SK-N-SH (cell line): ENCODE data around the gene SYT1. TPM values are rescaled to one million over a fixed set of nuclear protein-coding genes. Genes with fewer than 3 reads are reported as not detected.

Source experiments
- CTCF ChIA-PET: fragments of 300-600, 350-600 bp; formaldehyde crosslinking; extraction: SDS; loops from one replicate; lab custom pipeline; 2021; lab: Yijun Ruan, JAX
- POLR2A ChIA-PET: fragments of 350-600 bp; sonication (Branson Sonifier 250); formaldehyde crosslinking; extraction: SDS; loops from one replicate; lab custom pipeline; 2020; ENCODE audit warnings: antibody characterized with exemption, inconsistent platforms; lab: Yijun Ruan, JAX
- DNase-seq: peaks from one replicate; pipeline ENCODE4 v3.0.0; 2012
- H2AFZ ChIP-seq: fragments of 200-600 bp; sonication (generic); 2 replicates; pipeline ENCODE4 v1.8.1; 2016; ENCODE audit warnings: antibody characterized with exemption, mild to moderate bottlenecking, low read depth
- H3F3A ChIP-seq: fragments of 200-600 bp; sonication (generic); replicated peaks from 2 replicates; pipeline ENCODE3; 2016; ENCODE audit warnings: antibody characterized with exemption, mild to moderate bottlenecking; ENCODE audit not compliant: insufficient read depth
- H3K27ac ChIP-seq, 2 experiments: fragments of 200-500 bp in 1 of 2; fragments of 200-600 bp in 1 of 2; sonication (Bioruptor generic) in 1 of 2; sonication (generic), shearing (Covaris generic) in 1 of 2; 2 replicates each; pipeline versions ENCODE4 v1.5.1 to v1.6.1; 2014 to 2016; ENCODE audit warnings: low read depth in 2 of 2, inconsistent platforms in 1 of 2, low read length in 1 of 2, mild to moderate bottlenecking in 1 of 2, mixed read lengths in 1 of 2
- H3K27me3 ChIP-seq: fragments of 200-600 bp; sonication (generic), shearing (Covaris generic); 2 replicates; pipeline ENCODE4 v1.6.1; 2016; ENCODE audit warnings: mixed run types; ENCODE audit not compliant: insufficient read depth
- H3K36me3 ChIP-seq, 2 experiments: fragments of 200-500 bp in 1 of 2; fragments of 200-600 bp in 1 of 2; sonication (Bioruptor generic) in 1 of 2; sonication (generic) in 1 of 2; replicated peaks in 1 of 2; 2 replicates each; pipeline versions ENCODE3 to v1.5.1; 2014 to 2016; ENCODE audit warnings: low read length in 1 of 2, mild to moderate bottlenecking in 1 of 2; ENCODE audit not compliant: insufficient read depth in 2 of 2, control insufficient read depth in 1 of 2
- H3K4me1 ChIP-seq, 2 experiments: fragments of 200-500 bp in 1 of 2; fragments of 200-600 bp in 1 of 2; sonication (Bioruptor generic) in 1 of 2; sonication (generic), shearing (Covaris generic) in 1 of 2; 2 replicates each; pipeline versions ENCODE4 v1.5.1 to v1.6.1; 2014 to 2016; ENCODE audit warnings: low read depth in 1 of 2, low read length in 1 of 2, mixed run types in 1 of 2; ENCODE audit not compliant: insufficient read depth in 2 of 2, control insufficient read depth in 1 of 2
- H3K4me2 ChIP-seq: fragments of 200-600 bp; sonication (generic), shearing (Covaris generic); 2 replicates; pipeline ENCODE4 v1.6.1; 2017; ENCODE audit warnings: mixed run types
- H3K4me3 ChIP-seq, 2 experiments: fragments of 200-500 bp in 1 of 2; fragments of 200-600 bp in 1 of 2; sonication (Bioruptor generic) in 1 of 2; sonication (generic), shearing (Covaris generic) in 1 of 2; 2 replicates each; pipeline versions ENCODE4 v1.5.1 to v1.8.1; 2014 to 2016; ENCODE audit warnings: low read depth in 2 of 2, inconsistent platforms in 1 of 2, low read length in 1 of 2, mild to moderate bottlenecking in 1 of 2, mixed read lengths in 1 of 2, moderate library complexity in 1 of 2
- H3K79me2 ChIP-seq: fragments of 200-600 bp; sonication (generic); 2 replicates; pipeline ENCODE4 v1.8.1; 2017; ENCODE audit warnings: mild to moderate bottlenecking; ENCODE audit not compliant: insufficient read depth
- H3K9ac ChIP-seq: fragments of 200-600 bp; sonication (generic); 2 replicates; pipeline ENCODE4 v1.6.1; 2017; ENCODE audit warnings: mixed run types
- H3K9me2 ChIP-seq: fragments of 200-600 bp; sonication (generic); 2 replicates; pipeline ENCODE4 v1.6.1; 2017; ENCODE audit warnings: mixed run types
- H3K9me3 ChIP-seq: fragments of 200-600 bp; sonication (generic); 2 replicates; pipeline ENCODE4 v1.6.1; 2017; ENCODE audit warnings: mixed run types, mild to moderate bottlenecking, moderate library complexity
- H4K20me1 ChIP-seq: fragments of 200-600 bp; sonication (generic); 2 replicates; pipeline ENCODE4 v1.6.1; 2017; ENCODE audit warnings: mild to moderate bottlenecking, mixed run types; ENCODE audit not compliant: insufficient read depth
- CHD2 ChIP-seq: fragments of 150-350 bp; IDR thresholded peaks from 2 replicates; pipeline ENCODE4 v1.6.1; 2018; ENCODE audit warnings: low read length; ENCODE audit not compliant: partially characterized antibody
- ELF1 ChIP-seq: IDR thresholded peaks from 2 replicates; pipeline ENCODE4 v1.4.0; 2012
- EZH2phosphoT487 ChIP-seq: fragments of 200-600 bp; sonication (generic); IDR thresholded peaks from 2 replicates; pipeline ENCODE4 v1.6.1; 2017; ENCODE audit warnings: low read depth, mixed run types, mild to moderate bottlenecking, antibody characterized with exemption, moderate library complexity, borderline replicate concordance
- FOXJ3 ChIP-seq: sonication (generic); formaldehyde crosslinking; IDR thresholded peaks from 2 replicates; pipeline ENCODE4 v1.5.1; 2020; ENCODE audit warnings: mild to moderate bottlenecking, missing genetic modification reagents
- GATA2 ChIP-seq: sonication (generic); formaldehyde crosslinking; IDR thresholded peaks from 2 replicates; pipeline ENCODE4 v1.5.0; 2020; ENCODE audit warnings: mild to moderate bottlenecking, missing genetic modification reagents
- MEF2A ChIP-seq: IDR thresholded peaks from 2 replicates; pipeline ENCODE4 v1.4.0; 2012; ENCODE audit warnings: low read depth, borderline replicate concordance
- MXI1 ChIP-seq: IDR thresholded peaks from 2 replicates; pipeline ENCODE4 v1.6.1; 2012; ENCODE audit warnings: mild to moderate bottlenecking, low read depth, low read length, improper control_type of control experiment
- POLR2AphosphoS5 ChIP-seq: IDR thresholded peaks from 2 replicates; pipeline ENCODE4 v1.6.1; 2012; ENCODE audit warnings: low read depth, low read length
- RFX5 ChIP-seq: IDR thresholded peaks from 2 replicates; pipeline ENCODE4 v1.6.1; 2012; ENCODE audit warnings: mild to moderate bottlenecking, improper control_type of control experiment, low read length
- TAF1 ChIP-seq: IDR thresholded peaks from 2 replicates; pipeline ENCODE4 v1.6.1; 2012; ENCODE audit warnings: low read depth, mild to moderate bottlenecking, low read length, moderate library complexity, borderline replicate concordance
- TEAD4 ChIP-seq: IDR thresholded peaks from 2 replicates; pipeline ENCODE4 v1.4.0; 2012; ENCODE audit warnings: mild to moderate bottlenecking, borderline replicate concordance; ENCODE audit not compliant: insufficient read depth
- USF1 ChIP-seq: IDR thresholded peaks from 2 replicates; pipeline ENCODE4 v1.4.0; 2012; ENCODE audit warnings: low read depth, borderline replicate concordance
- YY1 ChIP-seq: IDR thresholded peaks from 2 replicates; pipeline ENCODE4 v1.4.0; 2012; ENCODE audit warnings: low read depth, mild to moderate bottlenecking
- WGBS: methylation state at CpG from one replicate; pipeline ENCODE4 v1.1.6; 2017; ENCODE audit warnings: low lambda C conversion rate; 5-methylcytosine and 5-hydroxymethylcytosine counted together
- polyA plus RNA-seq, 3 experiments: library from polyadenylated mRNA; depleted of rRNA; stranded (reverse); fragments of >200 nt; gene quantifications; 2 replicates each; pipeline ENCODE4 v1.2.3, GENCODE V29; 2012
- TF ChIP-seq, protein P1 (sequence below): IDR thresholded peaks from 2 replicates; pipeline ENCODE4; 2012
- TF ChIP-seq, protein P2 (sequence below): IDR thresholded peaks from 2 replicates; pipeline ENCODE4 v1.4.0; 2012; ENCODE audit warnings: low read depth, borderline replicate concordance
- TF ChIP-seq, protein P3 (sequence below): fragments of 150-350 bp; IDR thresholded peaks from 2 replicates; pipeline ENCODE4 v1.6.1; 2016; ENCODE audit warnings: mild to moderate bottlenecking, low read depth, low read length

SYT1 gene
- polyA plus RNA-seq, 1 of the 3 experiments (the other 2 are of a cell fraction): 12.7 TPM

DNA sequence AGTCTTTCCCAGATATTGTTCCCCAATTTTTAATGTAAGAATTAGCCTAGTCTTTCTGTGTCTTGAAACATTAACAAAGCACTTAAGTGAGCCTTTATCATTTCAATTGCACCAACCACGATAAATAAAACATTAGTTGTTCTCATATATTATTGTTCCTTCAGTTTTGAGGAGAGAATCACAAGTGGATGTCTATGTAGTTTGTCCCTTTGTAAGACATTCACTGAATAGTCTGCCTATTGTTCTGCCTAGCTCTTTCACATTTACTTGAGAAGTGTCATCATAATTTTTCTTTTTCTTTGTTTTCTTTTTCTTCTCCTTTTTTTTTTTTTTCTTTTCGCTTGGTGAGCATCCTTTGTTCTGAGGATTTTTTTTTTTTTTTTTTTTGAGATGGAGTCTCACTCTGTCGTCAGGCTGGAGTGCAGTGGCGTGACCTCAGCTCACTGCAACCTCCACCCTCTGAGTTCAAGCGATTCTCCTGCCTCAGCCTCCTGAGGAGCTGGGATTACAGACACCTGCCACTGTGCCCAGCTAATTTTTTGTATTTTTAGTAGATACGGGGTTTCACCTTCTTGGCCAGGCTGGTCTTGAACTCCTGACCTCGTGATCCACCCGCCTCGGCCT, 129.7 kb downstream of the SYT1 start:
- no peak for DNase-seq
- H3K4me1 ChIP-seq: peaks cover 0 to 8% of the 10 kb centered on the region in 2 experiments; a peak in 2 of 4 replicates
- no peak overlapping the region for H3K27ac ChIP-seq
- H3K79me2 ChIP-seq: no peaks in the 10 kb centered on the region
- H3K4me3 ChIP-seq: no peak overlapping the region
- peaks cover 5% of the 10 kb centered on the region for H3F3A ChIP-seq
- no peaks in the 10 kb centered on the region for H3K27me3 ChIP-seq
- no peaks in the 10 kb centered on the region for H3K9me3 ChIP-seq
- TF ChIP-seq POLR2AphosphoS5: no peak
- TF ChIP-seq, protein P1, sequence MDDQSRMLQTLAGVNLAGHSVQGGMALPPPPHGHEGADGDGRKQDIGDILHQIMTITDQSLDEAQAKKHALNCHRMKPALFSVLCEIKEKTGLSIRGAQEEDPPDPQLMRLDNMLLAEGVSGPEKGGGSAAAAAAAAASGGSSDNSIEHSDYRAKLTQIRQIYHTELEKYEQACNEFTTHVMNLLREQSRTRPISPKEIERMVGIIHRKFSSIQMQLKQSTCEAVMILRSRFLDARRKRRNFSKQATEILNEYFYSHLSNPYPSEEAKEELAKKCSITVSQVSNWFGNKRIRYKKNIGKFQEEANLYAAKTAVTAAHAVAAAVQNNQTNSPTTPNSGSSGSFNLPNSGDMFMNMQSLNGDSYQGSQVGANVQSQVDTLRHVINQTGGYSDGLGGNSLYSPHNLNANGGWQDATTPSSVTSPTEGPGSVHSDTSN: no peak
- TF ChIP-seq, all 33 proteins: peak for 0
- CTCF ChIA-PET: no interaction called here
- Histone ChIP-seq H3K9ac (no peak overlapping the region), H3K4me2 (no peak overlapping the region), H3K36me3 (peaks cover 0 to 12% of the 10 kb centered on the region in 2 experiments), H4K20me1 (no peaks in the 10 kb centered on the region), H3K9me2 (no peaks in the 10 kb centered on the region), H2AFZ (no peak overlapping the region)
- WGBS: 91% methylated on average over 9 of the region's 9 CpGs
- POLR2A ChIA-PET: no interaction called here

GRCh38 chr12:79000501-79000900, 135.9 kb downstream of the SYT1 start:
- Histone ChIP-seq H3K27me3 (no peaks in the 10 kb centered on the region), H3K4me3 (no peak overlapping the region), H4K20me1 (no peaks in the 10 kb centered on the region), H3K4me1 (peaks cover 2 to 4% of the 10 kb centered on the region in 2 experiments; a peak in 3 of 4 replicates), H3K27ac (no peak overlapping the region)
- DNase-seq: no peak
- TF ChIP-seq TEAD4 (no peak), FOXJ3 (no peak), USF1 (no peak), GATA2 (CRISPR knock-in tag) (no peak), POLR2AphosphoS5 (no peak), RFX5 (no peak), TAF1 (no peak), EZH2phosphoT487 (no peak), ELF1 (no peak), MXI1 (no peak), CHD2 (no peak), YY1 (no peak), MEF2A (no peak)
- TF ChIP-seq, protein P2, sequence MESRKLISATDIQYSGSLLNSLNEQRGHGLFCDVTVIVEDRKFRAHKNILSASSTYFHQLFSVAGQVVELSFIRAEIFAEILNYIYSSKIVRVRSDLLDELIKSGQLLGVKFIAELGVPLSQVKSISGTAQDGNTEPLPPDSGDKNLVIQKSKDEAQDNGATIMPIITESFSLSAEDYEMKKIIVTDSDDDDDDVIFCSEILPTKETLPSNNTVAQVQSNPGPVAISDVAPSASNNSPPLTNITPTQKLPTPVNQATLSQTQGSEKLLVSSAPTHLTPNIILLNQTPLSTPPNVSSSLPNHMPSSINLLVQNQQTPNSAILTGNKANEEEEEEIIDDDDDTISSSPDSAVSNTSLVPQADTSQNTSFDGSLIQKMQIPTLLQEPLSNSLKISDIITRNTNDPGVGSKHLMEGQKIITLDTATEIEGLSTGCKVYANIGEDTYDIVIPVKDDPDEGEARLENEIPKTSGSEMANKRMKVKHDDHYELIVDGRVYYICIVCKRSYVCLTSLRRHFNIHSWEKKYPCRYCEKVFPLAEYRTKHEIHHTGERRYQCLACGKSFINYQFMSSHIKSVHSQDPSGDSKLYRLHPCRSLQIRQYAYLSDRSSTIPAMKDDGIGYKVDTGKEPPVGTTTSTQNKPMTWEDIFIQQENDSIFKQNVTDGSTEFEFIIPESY: no peak
- TF ChIP-seq, protein P3, sequence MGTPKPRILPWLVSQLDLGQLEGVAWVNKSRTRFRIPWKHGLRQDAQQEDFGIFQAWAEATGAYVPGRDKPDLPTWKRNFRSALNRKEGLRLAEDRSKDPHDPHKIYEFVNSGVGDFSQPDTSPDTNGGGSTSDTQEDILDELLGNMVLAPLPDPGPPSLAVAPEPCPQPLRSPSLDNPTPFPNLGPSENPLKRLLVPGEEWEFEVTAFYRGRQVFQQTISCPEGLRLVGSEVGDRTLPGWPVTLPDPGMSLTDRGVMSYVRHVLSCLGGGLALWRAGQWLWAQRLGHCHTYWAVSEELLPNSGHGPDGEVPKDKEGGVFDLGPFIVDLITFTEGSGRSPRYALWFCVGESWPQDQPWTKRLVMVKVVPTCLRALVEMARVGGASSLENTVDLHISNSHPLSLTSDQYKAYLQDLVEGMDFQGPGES: no peak
- TF ChIP-seq, protein P1: no peak
- TF ChIP-seq, all 33 proteins: peak for 0
- Histone ChIP-seq H3K9ac (no peak overlapping the region), H3K79me2 (no peaks in the 10 kb centered on the region), H3F3A (no peaks in the 10 kb centered on the region), H3K9me3 (no peaks in the 10 kb centered on the region), H3K9me2 (no peaks in the 10 kb centered on the region), H3K4me2 (no peak overlapping the region), H2AFZ (no peak overlapping the region), H3K36me3 (peaks cover 4 to 23% of the 10 kb centered on the region in 2 experiments)
- CTCF ChIA-PET: interaction anchor here (1.2 kb wide), 1 partner anchor 20 kb away, joined by 3 read pairs; no protein-coding TSS in a partner anchor
- POLR2A ChIA-PET: no interaction called here
- 93% methylated on average over 1 of the region's 1 CpG for WGBS
